Sigmoid colon (tissue), 4 donors: ENCODE results near the gene FAM13A.

Source experiments
- EP300 ChIP-seq, 4 donors: sonication (generic); formaldehyde crosslinking; IDR thresholded peaks; one replicate each; pipeline ENCODE4 v1.6.1; 2017; ENCODE audit warnings: antibody characterized with exemption in 4 of 4
- POLR2A ChIP-seq, 2 donors: fragments of 450-650 bp; IDR thresholded peaks; one replicate each; pipeline ENCODE4 v1.6.1; 2016; ENCODE audit warnings: antibody characterized with exemption in 2 of 2, mild to moderate bottlenecking in 2 of 2, moderate library complexity in 2 of 2
- TF ChIP-seq, protein P1 (sequence below), 4 experiments: fragments of 450-650 bp in 3 of 4; fragments of 200-600 bp in 1 of 4; IDR thresholded peaks; one replicate each; pipeline ENCODE4 v1.5.1; 2016 to 2019; ENCODE audit warnings: antibody characterized with exemption in 4 of 4, mild to moderate bottlenecking in 3 of 4, moderate library complexity in 2 of 4

DNA sequence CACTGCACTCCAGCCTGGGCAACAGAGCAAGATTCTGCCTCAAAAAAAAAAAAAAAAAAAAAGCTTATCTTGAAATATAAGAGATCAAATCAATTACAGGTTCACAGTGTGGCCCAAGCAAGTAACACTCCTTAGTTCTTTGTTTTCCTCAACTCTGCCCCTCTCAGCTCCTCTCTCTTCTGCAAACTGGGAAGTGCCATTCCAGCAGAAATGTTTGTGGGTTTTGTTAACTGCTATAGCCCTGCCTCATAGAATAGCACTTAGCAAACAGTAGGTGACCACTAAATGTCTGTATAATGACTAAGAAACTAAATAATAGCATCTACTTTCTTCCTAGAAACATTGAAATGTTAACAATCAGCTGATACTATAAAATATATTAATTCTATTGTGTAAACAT is 199.4 kb downstream of the FAM13A start:
- TF ChIP-seq, protein P1, sequence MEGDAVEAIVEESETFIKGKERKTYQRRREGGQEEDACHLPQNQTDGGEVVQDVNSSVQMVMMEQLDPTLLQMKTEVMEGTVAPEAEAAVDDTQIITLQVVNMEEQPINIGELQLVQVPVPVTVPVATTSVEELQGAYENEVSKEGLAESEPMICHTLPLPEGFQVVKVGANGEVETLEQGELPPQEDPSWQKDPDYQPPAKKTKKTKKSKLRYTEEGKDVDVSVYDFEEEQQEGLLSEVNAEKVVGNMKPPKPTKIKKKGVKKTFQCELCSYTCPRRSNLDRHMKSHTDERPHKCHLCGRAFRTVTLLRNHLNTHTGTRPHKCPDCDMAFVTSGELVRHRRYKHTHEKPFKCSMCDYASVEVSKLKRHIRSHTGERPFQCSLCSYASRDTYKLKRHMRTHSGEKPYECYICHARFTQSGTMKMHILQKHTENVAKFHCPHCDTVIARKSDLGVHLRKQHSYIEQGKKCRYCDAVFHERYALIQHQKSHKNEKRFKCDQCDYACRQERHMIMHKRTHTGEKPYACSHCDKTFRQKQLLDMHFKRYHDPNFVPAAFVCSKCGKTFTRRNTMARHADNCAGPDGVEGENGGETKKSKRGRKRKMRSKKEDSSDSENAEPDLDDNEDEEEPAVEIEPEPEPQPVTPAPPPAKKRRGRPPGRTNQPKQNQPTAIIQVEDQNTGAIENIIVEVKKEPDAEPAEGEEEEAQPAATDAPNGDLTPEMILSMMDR (IDR thresholded peaks at IDR 0.05): no peak
- TF ChIP-seq POLR2A (IDR thresholded peaks at IDR 0.05) (no peak), EP300 (IDR thresholded peaks at IDR 0.05) (no peak)
